Islet of Langerhans (tissue), 1 donor: ENCODE results near the gene CCDC137.

Experiments used
- FAIRE-seq: peaks from one replicate; lab custom pipeline; 2011; peaks lifted over from hg19 to GRCh38; lab: Jason Lieb, UNC

CCDC137 gene

DNA sequence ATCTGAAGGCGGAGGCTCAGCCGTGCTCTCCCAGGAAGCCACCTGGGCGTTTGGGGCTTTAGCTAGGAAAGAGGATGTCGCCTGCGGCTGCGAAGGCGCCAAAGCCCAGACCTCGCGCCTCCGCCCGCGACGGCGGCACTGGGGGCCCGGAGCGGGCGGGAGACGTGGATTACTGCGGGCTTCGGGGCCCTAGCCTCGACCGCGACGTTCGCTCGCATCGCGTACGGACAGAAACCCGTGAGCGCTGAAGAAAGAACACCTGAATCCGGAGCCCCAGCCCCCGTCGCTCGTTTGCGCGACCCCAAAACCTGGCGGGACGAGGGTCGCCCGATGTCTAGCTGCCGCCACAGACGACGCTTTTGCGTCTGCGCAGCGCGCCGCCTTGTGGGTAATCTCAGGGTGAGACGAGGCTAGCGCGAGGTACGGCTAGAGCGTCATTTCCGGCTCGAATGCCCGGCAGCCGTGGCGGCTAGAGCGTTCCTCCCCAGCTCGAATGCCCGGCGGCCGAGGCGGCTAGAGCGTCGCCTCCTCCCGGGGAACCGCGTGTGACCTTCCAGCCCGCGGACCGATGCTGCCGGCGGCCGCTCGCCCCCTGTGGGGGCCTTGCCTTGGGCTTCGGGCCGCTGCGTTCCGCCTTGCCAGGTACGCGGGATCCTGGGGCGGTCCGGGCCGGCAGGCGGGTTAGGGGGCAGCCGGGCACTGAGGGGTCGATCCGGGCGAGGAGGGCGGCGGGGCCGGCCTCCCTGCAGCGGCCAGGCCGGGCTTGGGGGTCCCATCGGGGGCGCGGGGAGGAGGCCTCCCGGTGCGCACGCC lies 36.6 kb downstream of the CCDC137 start, which contains the start of gene MRPL12:
Gene MRPL12, plus strand, starts transcription at position 434 of the 813 bp plus-strand sequence. Its CDS starts 135 bp downstream, at position 569.
- FAIRE-seq, result no peak

DNA sequence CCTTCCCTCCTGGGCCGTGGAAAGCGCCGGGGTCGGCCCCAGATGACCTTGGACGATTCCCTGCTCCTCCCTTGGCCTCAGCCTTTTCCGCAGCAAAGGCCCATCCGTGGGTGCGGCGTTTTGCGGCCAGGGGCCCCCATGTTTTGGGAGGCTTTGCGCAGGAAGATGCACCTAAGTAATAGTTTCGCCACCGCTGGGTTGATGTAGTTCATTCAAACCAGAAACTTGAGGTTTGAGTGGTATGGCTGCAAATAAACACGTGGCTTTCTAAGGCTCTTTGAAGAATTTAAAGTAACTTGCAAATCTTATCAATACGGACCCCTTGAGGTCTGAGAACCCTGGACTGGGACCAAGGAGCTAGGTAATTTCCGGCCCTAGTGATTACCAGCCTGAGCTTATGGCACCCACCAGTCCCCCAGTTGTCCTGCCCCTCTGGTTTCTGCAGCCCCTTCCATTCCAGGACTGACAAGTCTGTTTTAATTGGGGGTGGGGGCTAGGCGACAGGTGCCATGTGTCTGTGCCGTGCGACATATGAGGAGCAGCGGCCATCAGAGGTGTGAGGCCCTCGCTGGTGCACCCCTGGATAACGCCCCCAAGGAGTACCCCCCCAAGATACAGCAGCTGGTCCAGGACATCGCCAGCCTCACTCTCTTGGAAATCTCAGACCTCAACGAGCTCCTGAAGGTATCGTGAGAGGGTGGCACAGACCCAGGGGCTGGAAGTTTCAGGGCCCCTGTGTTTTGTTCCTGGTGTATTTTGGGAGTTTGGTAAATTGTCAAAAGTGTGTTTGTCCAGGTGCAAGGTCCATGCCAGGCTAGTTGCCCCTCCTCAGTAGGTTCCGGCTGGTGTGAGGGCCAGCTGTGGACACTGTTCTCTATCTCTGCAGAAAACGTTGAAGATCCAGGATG lies 37.5 kb downstream of the CCDC137 start:
- FAIRE-seq, result no peak

DNA sequence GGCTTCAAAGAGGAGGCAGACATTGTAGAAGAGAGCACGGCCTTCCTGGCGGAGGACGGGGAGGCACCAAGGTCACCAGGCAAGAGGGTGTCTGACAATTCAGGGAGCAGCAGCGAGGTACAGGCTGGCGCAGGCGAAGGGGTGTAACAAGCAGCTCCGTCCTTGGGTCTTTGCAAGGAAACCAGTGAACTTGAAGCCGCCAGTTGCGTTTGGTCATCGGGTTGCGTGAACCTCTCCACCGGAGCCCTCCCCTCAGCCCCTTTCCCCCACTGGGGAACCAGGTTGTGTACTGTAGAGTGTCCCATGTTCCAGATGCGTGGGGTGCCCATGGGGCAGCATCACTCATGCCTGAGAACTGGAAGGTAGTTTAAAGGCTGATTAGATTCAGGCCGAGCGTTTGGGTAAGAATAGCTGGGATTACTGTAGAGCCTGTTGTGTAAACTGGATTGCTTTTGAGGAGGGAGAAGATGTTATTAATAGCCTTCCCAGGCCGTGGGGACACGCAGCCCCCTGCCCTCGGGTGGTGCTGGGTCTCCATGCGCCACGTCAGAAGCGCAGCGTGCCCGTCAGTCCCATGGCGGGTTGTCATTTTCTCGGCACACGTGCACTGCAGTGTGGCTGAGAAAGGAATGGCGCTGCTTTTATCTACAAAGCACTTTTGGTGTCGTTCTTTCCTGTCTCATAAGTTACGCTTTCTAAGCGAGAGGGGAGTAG lies 39.1 kb downstream of the CCDC137 start:
- no peak for FAIRE-seq

DNA sequence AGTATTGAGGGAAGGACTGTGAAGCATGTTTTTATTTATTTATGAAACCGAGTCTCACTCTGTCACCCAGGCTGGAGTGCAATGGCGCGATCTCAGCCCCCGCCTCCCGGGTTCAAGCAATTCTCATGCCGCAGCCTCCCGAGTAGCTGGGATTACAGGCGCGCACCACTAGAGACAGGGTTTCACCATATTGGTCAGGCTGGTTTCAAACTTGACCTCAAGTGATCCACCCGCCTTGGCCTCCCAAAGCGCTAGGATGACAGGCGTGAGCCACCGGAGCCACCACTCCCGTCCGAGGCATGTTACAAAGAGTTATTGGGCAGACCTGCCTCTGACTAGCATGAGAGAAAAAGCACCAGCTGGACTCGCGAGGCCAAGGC lies 39.7 kb downstream of the CCDC137 start:
- FAIRE-seq, result no peak

DNA sequence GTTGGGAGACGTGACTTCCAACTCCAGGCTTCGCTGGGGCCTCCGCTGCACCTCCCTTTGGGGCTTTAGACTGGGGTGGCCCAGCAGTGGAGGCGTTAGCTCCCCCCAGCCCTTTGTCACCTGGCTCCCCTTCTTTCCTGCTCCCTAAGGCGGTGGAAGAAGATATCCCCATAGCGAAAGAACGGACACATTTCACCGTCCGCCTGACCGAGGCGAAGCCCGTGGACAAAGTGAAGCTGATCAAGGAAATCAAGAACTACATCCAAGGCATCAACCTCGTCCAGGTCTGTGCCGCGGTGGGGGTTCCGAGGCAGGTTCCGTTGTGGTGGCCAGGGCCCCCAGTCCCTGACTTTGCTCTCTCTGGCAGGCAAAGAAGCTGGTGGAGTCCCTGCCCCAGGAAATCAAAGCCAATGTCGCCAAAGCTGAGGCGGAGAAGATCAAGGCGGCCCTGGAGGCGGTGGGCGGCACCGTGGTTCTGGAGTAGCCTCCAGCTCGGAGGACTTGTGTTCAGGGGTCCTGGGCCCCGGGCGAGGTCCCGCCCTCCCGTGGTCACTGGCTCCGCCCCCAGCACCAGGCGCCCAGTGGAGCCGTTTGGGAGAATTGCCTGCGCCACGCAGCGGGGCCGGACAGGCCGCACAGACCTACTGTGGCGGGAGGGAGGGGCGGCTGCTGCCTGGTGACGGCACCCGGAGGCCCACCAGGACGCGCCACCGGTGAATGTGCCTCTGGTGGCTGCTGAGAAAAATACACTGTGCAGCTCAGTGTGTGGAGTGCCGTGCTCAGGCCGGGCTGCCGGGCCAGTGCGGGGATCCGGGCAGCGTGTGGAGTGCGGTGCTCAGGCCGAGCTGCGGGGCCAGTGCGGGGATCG lies 40.5 kb downstream of the CCDC137 start:
- no peak for FAIRE-seq

DNA sequence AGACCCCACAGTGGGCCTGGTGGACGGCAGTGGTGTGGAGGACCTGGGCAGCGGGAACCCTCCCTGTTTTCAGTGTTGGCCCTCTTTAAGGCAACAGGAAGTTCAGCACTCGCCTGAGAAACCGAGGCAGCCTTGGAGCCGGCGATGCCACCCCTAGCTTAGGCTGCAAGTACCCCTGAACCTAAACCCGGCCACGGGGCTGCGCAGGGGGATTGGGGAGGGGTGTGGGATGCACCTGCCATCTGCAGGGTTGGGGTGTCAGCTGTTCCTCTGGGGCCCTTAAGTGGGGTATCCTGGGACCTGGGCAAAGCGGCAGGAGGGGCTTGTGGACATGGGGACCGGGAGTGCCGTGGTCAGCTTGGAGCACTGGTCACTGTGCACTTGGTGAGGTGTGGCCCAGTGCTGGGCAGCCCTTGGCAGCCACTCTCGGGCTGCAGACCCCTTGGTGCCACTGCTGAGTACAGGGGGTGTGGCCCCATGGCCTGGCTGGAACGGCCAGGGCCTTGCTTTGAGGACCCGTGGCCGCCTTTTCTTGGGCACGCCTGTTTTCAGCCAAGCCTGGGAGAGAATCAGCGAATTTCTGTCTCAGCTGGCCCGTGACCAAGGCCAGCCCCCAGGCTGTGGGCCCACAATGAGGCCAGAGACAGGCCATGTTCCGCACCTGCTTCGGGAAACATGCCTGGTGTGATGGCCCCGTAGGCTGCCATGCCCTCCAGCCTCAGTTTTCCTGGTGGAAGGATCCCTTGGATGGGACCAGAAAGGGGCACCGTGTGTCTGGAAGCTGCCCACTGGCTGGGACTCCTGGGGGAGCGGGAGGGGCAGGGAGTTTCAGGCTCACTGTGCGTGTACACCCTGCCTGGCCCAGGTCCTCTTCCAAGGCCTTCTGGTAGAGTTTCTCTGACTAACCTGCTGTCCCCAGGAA lies 41.4 kb downstream of the CCDC137 start:
- FAIRE-seq, result no peak

DNA sequence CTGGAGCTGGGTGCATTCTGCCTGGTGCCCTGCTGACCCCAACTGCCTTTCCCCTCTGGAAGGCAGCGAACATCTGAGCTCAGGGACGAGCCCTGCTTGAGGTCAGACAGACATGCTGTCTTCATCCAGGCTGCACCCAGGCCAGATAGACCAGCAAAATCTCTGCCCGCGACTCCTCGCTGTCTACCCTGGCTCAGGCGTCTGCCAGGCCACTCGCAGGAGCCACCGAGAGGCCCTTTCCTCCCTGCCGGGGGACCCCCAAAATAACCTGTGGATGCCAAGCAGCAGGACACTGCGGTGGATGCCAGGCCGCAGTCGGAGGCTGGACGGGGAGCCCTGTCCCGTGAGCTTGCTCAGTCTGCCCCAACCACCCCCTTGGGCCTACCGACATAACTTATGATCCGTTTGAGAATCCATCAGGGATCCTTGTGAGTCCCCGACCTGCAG lies 42.2 kb downstream of the CCDC137 start:
- no peak for FAIRE-seq

DNA sequence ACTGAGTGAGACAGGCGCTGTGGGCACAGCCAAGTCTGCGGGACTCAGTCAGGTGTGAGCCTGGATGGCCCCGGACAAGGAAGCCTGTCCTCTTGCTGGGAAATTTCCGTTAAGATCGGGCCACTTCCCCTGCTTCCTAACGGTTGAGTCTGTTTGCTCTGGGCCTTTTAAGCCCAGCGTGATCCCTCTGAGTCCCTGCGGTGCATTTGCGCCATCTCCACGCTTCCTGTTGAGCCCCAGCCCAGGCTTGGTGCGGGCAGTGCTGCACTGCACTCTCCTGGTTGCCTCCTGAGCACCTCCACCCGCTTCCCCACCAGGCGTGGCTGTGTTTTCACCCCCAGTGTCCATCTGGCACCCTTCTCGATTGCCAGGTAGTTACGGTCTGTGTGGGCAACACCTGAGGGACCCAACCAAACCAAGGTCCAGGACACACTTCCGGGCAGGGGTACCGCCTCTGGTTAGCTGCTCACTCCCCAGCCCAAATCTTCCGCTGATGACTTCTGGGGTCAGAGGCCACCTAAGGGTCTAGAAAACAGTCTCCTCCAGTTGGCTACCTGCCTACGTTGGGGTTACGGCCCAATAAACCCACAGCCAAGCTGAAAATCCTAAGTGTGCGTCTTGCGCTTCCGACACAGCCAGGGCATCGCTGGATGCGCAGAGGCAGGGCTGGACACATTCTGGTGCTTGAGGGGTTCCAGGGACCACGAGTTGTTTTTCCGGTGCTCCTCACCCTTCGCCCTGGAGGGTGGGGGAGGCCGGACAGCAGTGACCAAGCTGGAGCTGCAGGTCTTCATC lies 44.2 kb downstream of the CCDC137 start:
- FAIRE-seq, result no peak

DNA sequence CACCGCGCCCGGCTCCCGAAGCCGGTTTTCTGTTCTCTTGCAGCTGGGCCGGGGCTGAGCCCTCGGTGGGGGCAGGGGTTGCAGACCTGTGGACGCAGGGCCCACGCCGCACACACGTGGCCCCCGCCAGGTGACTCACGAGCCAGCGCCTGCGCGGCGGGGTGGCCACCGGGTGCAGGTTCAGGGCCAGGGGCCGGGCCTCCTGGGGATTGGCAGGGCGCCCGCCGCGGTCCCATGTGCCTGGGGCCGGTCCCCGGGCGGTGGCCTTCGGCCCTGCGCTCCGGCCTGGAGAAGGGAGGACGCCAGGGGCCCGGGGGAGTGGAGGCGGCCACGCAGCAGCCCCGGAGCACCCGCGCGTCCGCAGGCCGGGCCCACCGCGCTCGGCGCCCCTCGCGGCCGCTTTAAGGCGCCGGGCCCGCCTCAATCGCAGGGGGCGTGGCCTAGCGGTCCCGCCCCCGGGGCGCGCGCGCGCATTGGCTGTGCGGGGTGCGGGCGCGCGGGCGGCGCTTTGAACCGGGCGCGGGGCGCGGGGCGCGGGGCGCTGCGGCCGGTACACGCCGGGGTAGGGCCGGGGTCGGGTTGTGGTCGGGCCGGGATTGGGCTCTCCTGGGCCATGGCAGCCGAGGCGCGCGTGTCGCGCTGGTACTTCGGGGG lies 45.4 kb downstream of the CCDC137 start, which contains the start of gene SLC25A10:
Gene SLC25A10, plus strand, starts transcription at position 471 of the 654 bp plus-strand sequence. Its CDS starts 143 bp downstream, at position 614.
- no peak for FAIRE-seq

DNA sequence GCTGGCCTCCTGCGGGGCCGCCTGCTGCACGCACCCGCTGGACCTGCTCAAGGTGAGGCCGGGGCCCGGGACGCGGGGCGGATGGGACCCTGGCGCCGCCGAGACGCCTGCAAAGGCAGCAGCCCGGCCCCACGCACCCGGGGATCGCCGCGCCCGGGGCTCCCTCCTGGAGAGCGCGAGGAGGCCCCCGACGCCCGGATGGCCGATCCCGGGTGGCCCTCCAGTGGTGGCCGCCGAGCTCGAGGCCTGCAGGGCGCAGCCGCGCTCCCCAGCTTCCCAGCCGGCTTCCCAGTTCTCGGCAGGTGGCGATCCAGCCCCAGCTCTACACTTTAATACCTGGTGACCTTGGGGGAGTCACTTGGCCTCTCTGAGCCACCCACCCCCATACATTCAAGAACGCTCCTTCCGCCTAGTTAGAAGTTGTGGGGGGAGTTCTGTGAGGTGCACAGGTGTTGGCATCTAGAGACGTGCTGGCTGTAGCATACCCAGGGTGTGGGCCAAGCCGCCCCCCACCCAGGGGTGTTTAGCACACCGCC lies 46.0 kb downstream of the CCDC137 start:
- FAIRE-seq, result no peak

DNA sequence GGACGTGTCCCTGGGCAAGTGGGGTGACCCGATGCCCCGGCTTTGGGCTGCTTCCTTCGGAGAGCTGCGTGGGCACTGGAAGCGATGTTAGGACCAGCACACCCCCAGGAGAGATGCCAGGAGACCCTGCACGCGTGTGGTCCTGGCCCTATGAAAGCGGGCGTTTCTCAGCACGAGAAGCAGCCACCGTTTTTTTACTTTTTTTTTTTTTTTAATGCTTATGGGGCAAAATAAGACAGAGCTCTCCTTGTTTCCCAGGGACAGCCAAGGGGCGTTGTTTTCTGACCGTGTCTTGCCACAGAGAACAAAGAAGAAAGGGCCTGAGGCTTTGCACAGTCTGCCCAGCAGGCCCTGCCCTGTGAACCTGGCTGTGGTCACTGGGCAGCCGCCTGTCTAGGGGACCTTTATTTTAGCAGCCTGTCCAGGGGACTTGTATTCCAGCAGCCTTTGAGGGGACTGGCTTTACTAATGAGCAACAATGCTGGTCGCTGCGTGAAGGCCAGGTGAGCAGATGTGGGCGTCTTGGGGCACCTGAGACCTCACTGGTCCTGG lies 46.5 kb downstream of the CCDC137 start:
- FAIRE-seq, result no peak

DNA sequence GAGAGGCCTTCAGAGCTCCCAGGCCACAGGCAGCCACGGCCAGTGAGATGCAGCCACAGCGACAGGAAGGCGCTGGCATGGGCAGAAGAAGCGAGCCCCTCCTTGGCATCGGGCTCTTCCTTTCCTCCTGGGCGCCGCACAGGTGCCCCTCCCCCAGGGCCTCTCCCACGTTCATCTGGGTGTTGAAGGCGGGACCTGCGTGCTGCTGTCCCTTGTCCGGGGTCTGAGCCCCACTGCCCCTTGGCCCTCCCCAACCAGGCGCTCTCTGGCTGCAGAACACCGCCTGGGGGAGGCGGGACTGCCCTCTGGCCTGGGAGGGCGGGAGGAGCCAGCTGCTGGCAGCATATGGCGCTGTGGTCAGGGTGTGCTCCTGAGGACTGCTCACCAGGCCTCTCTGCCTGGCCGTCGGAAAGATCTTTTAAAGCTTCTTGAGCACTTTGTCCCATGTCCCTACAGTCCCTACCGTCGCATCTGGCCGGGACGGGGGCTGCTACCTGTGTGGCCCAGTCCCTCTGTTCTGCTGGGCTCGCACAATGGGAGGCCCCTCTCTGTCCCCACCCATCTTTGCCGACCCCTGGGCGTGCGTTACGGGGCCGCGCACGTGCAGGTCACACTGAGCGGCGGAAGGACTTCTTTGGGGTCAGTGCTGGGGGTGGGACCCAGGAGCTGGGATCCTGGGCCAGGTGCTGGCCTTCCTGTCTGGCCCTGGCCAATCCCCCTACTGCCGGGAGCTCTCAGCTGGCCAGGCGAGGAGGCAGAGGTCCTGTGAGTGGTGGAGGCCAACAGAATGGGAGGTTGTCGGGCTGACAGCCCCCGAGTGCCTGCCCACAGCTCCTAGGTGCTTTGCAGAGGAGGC lies 47.2 kb downstream of the CCDC137 start:
- no peak for FAIRE-seq

DNA sequence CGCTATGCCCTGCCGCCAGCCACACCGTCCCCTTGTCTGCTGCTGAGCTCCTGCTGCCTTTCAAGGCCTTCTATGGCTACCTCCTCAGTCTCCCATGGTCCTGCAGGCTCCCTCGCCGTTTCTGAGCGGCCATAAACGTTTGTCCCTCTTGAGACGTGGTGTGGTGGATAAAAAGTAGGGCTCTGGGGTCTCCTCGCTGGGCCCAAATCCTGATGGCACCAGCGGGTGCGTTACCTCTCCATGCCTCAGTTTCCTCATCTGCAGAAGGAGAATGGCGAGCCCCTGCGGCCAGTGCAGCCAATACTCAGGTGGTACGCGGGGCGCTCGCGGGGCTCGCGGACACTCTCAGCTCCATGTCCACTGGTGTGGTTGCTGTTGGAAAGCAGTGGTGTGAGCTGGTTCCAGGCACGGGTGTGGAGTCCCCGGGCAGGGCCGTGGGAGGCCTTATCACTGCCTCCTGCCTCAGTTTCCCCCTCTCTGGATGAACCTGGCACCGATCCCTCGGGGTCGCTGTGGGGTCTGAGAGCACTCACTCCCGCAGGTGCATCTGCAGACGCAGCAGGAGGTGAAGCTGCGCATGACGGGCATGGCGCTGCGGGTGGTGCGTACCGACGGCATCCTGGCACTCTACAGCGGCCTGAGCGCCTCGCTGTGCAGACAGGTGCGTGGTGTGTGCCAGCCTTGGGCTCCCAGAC lies 48.0 kb downstream of the CCDC137 start:
- no peak for FAIRE-seq

DNA sequence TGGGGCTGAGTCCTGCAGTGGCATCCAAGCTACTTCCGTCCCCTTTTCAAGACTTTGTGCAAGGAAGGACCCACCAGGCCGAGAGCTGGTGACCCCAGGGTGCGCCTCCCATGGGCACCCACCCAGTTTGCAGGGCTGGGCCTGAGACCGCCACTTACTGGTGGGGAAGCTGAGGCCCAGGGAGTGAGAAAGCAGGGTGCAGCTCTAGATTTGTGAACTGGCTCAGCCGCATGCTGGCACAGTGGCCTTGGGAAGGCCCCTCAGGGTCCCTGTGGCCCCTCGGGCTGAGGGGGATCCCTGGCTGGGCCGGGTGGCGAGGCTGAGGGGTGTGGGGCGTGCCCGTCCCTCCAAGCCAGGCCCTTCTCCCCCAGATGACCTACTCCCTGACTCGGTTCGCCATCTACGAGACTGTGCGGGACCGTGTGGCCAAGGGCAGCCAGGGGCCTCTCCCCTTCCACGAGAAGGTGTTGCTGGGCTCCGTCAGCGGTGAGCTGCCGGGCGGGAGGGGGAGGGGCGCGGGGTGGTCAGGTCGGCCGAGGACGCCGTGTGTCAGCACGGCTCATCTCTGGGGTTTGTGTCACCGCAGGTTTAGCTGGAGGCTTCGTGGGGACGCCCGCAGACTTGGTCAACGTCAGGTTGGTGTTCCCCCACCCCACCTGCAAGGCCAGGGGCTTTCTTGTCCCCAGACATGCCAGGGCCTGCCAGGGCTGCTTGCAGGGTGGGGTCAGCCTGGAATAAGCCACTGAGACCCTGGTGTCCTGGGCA lies 48.8 kb downstream of the CCDC137 start:
- FAIRE-seq, result no peak

DNA sequence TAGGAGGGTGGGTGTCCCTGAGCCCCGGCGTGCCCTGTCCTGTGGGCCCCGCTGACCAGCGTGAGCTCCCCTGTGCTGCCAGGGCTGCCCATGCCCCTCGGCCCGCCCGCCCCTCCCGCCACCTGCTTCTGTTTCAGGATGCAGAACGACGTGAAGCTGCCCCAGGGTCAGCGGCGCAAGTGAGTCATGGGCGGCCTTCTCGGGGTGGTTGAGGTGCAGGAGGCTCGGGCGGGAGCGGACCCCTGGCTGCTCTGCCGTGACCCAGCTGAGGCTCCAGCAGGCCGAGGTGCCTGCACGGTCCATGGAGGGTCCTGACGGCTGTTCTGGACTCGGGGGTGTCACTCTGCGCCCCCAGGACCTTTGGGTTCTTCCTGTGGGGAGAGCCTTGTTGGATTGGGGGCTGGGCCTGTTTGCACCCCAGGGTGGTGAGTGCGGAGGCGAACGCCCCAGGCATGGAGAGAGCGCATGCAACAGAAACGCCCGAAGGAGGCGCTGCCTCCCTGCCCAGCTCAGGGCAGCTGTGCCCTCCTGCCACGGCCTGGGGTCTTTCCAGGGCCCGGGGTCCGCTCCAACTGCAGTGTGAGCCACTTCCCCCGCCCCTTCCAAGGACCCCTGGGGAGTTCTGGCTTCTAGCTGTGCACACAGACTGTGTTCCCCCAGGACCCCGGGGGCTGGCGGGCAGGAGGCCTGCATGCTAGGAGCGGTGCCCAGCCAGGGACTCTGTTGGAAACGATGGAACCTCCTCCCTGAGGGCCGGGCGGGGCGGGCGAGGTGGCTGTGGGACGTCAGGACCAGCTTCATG lies 49.5 kb downstream of the CCDC137 start:
- no peak for FAIRE-seq
